NT2/D1 (cell line): Measurements from ENCODE around the gene RNF121.

Source experiments
- SUZ12 ChIP-seq: IDR thresholded peaks from 2 replicates; pipeline ENCODE4 v1.6.1; 2011; ENCODE audit not compliant: insufficient read length, insufficient read depth; ENCODE audit errors: extremely low read depth
- YY1 ChIP-seq: IDR thresholded peaks from 2 replicates; pipeline ENCODE4 v1.6.1; 2011; ENCODE audit not compliant: insufficient read length, insufficient read depth
- ZNF274 ChIP-seq: IDR thresholded peaks from 2 replicates; pipeline ENCODE4 v1.6.1; 2011; ENCODE audit warnings: mild to moderate bottlenecking, low read depth, low read length

- TF ChIP-seq ZNF274 (no peak), SUZ12 (no peak), YY1 (no peak)
Observed at GRCh38 chr11:71962428-71963038, 33.7 kb downstream of the RNF121 start.
